Stimulated activated CD8-positive, alpha-beta memory T cell treated with anti-CD3 and anti-CD28 coated beads, Interleukin-12 subunit alpha, Interleukin-12 subunit beta, amount 100 ng/mL, for 4 hours (primary cell): ENCODE results near the gene ACAP2.
A peak's percentile ranks its signal among the peaks of the same experiment; 100 is the strongest.
"Not testable (repeated sequence)": the region's sequence is repeated elsewhere in the genome, so short reads cannot be mapped to it uniquely, and the experiment has no call there.

ENCODE experiments used
- DNase-seq: peaks from one replicate; pipeline ENCODE4 v3.0.0-alpha.2; 2020; ENCODE audit warnings: low read depth

ACAP2 gene

DNA sequence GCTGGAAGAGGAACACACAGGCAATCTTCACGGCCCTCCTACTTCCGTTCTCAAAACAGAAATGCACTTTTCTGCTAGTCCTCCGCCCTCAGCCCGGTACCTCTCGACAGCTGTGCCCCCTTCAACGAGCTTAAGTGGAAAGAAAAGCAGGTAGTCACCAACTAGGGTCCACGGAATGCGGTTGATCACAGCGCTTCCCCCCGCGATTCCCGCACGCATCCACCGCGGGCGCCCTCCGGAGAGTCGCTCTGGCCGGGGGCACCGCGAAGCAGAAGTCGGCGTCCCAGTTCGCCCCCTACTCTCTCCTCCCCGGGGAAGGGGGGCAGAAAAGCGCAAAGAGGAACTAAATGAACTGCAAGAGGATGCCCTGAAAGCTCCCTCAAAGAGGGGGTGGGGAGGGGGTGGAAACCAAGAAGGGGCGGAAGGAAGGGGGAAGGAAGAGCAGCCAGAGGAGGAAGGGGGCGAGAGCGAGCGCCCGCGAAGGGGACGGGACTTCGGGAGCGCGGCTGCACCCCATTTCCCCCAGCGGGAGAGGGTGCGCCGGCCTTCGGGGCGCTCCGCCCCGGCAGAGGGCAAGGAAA, 738 bp downstream of the ACAP2 start:
- peak; percentile 30 for DNase-seq

DNA sequence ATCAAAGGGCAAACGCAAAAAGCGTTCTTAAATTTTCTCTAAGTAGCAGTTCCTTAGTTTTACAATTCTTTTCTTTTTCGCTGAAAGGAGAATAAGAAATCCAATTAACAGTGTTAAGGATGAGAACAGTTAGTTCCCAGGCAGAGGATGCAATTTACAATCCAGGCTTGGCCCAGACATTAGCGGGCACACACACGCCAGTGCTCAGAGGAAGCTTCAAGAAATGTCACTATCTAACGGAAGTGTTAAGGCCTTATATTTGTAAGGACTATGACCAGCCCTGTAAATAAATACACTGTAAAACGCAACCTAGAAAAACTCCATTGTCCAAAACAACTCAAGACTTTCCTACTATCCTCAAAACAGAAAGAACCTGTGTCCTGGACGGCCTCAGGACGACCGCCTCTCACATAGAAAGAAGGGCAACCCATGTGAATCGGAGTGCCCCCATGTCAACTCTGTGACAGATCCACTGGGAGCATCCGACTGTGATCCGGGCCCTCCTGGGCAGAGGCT, 1.3 kb downstream of the ACAP2 start:
- DNase-seq: no peak

DNA sequence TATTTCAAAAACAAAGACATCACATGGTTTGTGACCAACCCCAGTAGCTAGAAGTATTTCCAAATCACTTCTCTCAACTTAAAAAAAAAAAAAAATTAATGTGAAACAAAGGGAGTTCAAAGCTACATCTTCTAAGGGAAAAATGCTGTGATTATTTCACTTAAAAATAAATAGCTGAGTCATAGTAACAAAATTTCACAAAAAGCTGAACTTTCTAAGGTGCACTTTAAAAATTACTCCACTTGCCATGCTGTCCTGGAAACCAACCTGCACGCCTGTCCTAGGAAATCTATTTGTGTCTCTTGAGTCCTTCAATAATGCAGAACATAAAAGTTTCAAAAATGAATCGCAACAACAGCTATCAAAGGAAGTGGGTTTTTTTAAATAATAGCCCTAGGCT, 1.8 kb downstream of the ACAP2 start:
- no peak for DNase-seq

DNA sequence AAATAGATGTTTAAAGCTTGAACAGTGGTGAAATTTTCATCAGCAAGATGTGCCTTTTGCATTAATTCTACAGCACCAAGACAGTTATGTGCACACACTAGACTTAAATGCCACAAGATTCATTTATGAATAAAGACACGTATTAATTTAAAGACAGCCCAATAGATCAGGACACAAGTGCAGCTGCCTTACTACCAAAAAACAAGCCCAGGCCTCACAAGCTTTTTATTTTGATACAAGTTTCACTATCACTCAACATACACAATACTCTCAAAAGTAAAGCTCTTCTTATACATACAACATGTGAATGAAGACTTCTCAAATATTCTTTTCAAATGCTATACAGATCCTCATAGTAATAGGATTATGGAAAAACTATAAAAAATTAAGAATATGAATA, 2.4 kb downstream of the ACAP2 start:
- no peak for DNase-seq

DNA sequence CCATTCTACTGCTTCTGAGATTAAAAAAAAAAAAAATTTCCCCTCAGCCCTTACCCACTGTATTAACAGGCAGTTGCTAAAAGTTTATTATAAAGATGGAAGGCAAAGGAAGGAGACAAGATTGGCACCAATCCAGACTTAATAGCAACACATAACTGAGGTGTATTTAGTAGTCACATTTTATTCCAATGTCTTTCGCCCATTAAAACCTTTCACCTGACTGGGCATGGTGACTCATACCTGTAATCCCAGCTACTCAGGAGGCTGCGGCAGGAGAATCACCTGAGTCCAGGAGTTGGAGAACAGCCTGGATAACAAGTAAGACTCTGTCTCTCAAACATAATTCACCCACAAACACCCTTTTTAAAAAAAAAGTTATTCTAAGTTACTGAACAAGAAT, 4.4 kb downstream of the ACAP2 start:
- no peak for DNase-seq

DNA sequence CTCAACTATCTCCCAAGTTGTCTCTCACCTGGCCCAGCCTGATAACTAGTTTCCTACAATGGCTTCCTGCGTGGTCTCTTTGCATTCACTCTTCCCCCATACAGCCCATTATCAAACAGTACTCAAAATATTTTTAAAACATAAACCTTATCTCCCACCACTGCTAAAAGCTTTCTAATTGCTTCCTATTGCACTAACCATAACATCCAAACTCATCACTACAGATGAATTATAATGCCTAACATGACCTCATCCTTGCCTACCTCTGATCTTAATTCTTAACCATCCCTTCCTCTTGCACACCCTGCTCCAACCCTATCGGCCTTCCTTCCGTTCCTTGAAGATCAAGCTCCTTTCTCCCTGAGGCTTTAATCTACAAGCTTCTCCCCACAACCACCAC, 17.0 kb downstream of the ACAP2 start:
- DNase-seq: no peak

DNA sequence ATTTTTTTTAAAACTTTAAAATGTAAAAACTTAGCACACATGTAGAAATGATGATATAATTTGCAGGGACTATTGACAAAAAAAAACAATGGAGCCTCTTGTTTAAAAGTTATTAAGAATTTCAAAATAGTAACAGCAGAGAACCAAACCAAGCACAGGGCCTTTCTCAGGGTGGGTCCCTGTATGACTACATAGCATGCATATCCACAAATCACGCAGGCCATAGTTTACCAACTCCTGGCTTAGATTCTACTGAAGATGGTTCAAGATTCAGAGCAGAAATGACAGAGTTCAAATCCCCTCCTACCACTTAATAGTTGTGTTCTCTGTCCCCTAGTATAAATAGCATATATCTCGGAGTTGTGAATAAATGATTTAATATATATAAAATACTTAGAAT, 19.0 kb downstream of the ACAP2 start:
- no peak for DNase-seq

DNA sequence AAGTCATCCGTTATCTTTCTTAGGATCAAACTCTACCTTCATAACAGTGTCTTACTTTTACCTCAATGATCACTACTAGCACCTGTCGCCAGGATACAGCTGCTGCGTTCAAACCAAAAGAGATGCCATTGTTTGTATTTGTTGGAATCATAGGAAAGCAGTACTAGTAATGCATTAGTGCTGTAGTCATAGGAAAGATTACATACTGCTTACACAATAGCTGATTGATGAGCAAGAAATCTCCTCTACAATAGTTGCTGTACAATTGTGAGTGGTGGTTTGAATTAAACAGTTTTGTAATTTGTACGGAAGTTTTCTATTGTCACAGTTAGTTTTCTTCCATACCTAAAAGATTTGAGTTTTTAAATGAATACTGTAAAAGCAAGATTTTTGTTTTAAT, 21.4 kb downstream of the ACAP2 start:
- no peak for DNase-seq

DNA sequence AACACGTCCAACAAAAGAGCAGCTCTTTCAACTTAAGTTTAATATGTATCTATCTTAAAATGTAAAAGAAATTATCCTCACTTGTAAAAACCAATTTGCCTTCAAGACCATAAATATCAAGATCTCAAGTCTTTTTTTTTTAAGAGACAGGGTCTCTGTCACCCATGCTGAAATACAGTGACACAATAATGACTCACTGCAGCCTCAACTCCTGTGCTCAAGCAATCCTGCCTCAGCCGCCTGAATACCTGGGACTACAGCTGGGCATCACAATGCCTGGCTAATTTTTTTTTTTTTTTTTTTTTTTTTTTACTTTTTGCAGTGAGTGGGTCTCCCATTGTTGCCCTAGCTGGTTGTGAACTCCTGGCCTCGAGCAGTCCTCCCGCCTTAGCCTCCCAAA, 26.0 kb downstream of the ACAP2 start:
- DNase-seq: no peak

DNA sequence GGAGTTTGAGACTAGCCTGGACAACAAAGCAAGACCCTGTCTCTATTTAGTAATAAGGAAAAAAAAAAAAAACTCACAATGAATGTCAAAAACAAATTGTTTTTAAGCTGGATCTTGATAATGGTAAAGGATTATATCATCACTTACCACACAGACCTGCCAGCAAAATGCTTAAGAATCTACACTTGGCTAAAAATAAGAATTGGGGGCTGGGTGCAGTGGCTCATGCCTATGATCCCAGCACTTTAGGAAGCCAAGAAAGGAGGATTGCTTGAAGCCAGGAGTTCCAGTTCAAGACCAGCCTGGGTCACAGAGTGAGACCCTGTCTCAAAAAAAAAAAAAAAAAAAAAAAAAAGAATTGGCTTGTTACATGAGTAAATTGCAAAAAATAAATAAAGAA, 31.0 kb downstream of the ACAP2 start:
- DNase-seq: no peak

DNA sequence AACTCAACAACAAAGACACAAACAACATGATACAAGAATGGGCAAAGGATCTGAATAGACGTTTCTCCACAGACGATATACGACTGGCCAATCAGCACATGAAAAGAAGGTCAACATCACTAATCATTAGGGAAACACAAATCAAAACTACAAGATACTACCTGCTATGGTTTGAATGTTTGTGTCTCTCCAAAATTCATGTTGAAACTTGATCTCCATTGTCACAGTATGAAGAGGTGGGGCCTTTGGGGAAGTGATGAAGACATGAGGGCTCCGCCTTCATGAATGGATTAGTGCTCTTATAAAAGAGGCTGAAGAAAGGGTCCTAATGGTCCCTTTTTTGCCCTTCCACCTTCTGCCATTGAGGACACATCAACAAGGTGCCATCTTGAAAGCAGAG, 32.3 kb downstream of the ACAP2 start:
- DNase-seq: no peak

DNA sequence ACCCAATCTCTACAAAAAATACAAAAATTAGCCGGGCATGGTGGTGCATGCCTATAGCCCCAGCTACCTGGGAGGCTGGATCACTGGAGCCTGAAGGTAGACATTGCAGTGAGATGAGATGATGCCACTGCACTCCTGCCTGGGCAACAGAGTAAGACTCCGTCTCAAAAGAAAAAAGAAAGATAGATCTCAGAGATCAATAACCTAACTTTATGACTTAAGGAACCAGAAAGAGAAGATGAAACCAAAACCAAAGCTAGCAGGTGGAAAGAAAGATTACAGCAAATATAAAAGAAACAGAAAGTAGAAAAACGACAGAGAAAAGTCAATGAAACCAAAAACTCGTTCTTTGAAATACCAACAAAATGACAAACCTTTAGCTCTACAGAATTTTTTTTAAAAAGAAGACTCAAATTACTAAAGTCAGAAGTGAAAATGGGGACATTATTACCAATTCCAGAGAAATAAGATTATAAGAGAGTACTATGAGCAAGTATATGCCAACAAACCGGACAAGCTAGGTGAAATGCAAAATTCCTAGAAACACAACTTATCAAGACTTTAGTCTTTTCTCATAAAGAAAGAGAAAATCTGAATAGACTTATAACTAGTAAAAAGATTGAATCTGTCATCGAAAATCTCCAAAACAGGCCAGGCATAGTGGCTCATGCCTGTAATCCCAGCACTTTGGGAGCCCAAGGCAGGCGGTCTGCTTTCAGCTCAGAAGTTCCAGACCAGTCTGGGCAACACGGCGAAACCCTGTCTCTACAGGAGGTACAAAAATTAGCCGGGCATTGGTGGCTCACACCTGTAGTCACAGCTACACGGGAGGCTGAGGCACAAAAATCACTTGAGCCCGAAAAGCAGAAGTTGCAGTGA, 35.0 kb downstream of the ACAP2 start:
- DNase-seq: no peak

DNA sequence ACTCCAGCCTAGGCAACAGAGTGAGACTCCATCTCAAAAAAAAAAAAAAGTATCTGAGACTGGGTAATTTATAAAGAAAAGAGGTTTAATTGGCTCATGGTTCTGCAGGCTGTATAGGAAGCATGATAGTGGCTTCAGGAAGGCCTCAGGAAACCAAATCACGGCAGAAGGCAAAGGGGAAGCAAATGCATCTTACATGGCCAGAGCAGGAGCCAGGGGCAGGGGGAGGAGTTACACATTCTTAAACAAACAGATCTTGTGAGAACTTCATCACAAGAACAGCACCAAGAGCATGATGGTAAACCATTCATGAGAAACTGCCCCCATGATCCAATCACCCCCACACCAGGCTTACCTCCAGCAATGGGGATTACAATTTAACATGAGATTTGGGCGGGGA, 37.2 kb downstream of the ACAP2 start:
- no peak for DNase-seq

DNA sequence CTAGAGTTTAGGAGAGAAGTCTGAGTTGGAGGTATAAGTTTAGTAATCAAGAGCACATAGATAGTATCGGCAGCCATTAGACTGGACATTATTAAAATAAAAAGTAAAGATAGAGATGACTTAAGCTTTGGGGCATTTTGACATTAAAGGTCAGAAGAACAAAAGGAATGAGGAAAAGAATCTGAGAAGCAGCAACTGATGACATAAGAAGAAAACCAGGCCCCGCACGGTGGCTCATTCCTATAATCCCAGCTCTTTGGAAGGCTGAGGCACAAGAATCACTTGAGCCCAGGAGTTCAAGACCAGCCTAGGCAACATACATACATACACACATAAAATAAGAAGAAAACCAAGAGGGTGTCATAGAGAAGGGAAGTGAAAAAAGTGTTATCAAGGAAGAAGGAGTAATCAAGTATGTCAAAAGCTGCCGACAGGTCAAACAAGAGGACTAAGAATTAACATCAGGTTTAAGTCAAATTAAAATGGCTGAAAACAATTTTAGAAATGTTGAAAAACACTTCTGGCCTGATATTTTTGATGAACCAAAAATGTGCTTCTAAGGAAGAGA, 38.9 kb downstream of the ACAP2 start:
- DNase-seq: no peak

DNA sequence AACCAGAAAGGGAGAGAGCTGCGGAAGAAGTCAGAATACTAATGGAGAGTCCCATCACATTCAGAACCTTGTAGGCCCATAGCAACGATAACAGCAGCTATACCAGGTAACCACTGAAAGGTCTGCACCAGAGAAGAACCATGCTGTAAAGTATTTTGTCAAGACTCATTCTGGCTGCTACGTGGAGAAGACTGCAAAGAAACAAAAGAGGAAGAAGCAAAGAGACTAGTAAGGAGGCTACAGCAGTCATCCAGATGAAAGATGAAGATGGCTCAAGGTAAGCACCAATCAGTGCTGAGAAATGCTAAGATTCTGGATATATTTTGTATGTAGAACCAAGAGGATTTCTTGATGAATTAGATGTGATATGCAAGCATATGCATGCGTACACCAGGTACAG, 39.6 kb downstream of the ACAP2 start:
- DNase-seq: no peak

DNA sequence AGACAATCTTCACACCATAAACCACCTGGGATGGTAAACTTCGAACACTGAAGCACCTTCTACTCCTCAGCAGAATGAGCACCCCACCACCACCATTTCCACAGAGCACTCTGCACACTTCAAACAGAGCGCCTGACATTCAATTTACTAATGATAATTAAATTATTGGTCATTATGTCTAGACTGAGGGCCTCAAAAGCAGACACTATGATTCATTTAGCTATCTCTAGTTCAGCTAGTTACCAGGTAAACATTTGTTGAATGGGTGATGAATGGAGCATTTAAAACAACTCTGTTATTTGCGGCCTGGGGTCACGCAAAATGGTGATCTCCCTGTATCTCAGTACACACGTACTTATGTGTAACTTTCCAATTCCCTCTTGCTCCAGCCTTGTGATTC, 40.9 kb downstream of the ACAP2 start:
- DNase-seq: no peak

DNA sequence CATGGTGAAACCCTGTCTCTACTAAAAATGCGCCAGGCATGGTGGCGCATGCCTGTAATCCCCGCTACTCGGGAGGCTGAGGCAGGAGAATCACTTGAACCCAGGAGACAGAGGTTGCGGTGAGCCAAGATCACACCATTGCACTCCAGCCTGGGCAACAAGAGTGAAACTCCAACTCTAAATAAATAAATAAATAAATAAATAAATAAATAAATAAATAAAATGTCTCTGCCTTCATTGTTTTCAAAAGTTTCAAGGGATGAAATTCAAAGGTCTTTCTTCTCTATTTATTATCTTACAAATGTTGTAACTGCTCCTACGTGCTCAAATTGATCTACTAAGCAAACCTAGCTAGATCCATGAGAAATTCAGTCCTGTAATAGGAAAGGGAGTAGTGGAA, 44.4 kb downstream of the ACAP2 start:
- DNase-seq: not testable (repeated sequence)

DNA sequence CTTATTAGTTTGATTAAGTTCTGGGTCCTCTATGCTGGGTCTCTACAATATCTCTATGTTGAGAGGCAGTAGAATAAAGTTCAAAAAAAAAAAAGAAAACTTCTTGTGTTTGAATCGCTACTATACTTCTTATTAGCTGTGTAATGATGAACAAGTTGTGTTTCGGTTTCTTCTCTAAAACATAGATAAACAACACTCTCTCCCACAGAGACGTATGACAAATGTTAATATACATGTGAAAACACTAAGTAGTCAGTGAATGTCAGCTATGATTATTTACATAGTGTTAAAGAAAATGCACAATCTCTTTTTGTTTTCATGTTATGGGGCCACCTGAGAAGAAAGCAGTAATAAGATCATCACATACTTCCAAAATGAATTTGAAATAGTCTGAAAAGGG, 45.3 kb downstream of the ACAP2 start:
- no peak for DNase-seq

DNA sequence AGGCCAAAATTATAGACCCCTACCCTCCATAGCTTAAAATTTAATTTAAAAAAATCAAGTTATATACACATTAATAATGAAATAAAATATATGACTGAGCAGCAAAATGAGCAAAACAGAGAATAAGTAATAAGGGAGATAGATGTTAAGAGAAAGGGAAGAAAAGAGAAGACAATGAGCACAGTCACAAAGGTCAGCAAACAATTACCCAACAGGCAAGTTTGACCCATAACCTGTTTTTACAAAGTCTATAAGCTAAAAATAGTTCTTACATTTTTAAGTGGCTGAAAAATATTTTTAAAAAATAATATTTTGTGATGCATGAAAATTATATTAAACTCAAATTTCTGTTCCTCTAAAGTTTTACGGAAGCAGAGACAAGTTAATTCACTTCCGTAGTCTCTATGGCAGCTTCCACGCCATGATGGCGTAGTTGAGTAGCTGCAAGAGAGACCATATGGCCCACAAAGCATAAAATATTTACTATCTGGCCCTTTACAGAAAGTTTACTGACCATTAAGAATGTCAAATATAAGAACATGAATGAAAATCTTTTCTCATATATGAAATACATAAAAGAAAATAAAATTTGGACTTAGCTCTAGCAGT, 47.5 kb downstream of the ACAP2 start:
- no peak for DNase-seq

DNA sequence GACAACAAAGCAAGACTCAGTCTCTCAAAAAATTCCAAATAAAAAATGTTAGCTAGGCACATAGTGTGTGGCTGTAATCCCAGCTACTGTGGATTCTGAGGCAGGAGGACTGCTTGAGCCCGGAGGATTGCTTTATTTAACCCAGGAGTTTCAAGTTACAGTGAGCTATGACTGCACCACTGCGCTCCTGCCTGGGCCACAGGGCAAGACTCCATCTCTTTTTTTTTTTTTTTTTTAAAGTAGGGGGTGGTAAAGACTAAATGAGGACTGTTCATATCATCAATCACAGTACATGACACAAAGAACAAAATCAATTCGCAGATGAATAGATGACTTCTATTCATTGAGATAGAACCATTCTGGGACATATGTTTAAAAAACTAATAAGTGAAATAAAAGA, 48.1 kb downstream of the ACAP2 start:
- DNase-seq: no peak

DNA sequence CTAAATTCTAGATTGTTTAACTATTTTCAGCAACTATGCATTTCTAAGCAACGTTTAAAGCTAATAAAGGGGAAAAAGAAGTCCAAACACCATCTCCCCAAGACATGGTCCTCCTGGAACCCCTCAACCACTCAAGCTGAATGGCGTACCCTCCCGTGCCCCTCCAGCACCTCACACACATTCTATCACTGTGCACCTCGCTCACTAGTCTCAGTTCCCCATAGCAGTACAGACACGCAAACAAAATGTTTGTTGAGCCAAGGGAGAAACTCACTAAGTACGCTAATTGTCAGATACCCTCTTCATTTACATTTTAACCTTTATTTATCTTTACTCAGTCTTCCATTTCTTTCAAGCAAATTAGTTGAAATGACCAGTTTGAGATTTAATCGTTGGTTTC, 48.8 kb downstream of the ACAP2 start:
- DNase-seq: no peak

DNA sequence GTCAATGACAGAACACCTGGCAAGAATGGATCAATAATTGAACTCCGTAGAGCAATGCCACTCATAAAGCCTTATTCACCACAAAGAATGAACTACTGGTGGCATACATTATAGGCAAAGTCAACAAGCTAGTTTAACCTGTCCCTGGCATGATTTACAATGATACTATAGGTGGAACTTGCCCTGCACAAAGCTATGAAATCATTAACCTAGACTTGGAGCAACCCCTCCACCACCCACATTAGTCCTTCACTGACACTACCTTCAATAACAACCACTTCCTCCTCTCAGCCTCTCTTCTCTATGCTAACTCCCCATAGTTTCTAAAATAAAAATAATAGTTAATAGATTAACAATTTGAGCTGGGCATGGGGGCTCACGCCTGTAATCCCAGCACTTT, 54.4 kb downstream of the ACAP2 start:
- DNase-seq: no peak

DNA sequence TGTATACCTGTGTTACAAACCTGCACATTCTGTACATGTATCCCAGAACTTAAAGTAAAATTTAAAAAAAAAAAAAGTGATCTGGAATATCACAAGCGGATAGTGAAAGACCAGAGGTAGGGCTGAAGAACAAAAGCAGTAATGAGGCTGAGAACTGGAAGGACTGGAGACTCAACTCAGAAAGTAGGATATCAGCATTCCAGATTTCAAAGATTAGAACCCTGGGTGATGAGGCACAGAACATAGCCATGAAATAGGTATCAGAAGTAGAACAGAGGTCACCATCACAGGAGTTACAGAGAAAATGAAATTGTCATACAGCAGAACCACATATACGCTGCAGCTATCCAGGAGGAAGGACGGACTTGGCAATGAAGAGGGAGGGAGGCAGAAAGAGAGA, 56.1 kb downstream of the ACAP2 start:
- no peak for DNase-seq
